Activated CD4-positive, alpha-beta T cell treated with anti-CD3 and anti-CD28 coated beads, Interleukin-2, Interleukin-6, amounts not matched to agents 100 ng/mL and 50 ng/mL, durations not matched to agents 16 hours and 8 hours (primary cell): ENCODE results near the gene PPP1CA.
A peak's percentile ranks its signal among the peaks of the same experiment; 100 is the strongest.

ENCODE experiments used
- DNase-seq: peaks from one replicate; pipeline ENCODE4 v3.0.0-alpha.2; 2020

PPP1CA gene

GRCh38 chr11:67400942-67401494, 640 bp downstream of the PPP1CA start:
- DNase-seq, result no peak

- DNase-seq, result no peak
Measured at GRCh38 chr11:67400251-67400941, 1.3 kb downstream of the PPP1CA start.

- no peak for DNase-seq
Measured at GRCh38 chr11:67398661-67399563, 2.7 kb downstream of the PPP1CA start.

DNA sequence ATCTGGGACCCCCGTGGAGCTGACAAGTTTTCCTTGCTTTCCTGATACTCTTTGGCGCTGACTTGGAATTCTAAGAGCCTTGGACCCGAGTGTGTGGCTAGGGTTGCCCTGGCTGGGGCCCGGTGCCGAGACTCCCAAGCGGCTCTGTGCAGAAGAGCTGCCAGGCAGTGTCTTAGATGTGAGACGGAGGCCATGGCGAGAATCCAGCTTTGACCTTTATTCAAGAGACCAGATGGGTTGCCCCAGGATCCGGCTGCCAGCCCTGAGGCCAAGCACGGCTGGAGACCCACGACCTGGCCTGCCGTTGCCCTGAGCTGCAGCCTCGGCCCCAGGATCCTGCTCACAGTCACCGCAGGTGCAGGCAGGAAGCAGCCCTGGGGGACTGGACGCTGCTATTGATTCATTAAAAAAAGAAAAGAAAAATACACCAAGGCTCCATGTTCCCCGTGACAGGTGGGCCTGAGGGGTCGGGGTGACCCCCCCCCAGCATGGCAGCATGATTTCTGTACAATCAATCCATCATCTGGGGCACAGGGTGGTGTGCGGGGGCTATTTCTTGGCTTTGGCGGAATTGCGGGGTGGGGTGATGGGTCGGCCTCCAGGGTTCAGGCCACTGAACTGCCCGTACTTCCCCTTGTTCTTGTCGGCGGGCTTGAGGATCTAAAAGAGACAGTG, 3.5 kb downstream of the PPP1CA start:
- DNase-seq, result no peak

DNA sequence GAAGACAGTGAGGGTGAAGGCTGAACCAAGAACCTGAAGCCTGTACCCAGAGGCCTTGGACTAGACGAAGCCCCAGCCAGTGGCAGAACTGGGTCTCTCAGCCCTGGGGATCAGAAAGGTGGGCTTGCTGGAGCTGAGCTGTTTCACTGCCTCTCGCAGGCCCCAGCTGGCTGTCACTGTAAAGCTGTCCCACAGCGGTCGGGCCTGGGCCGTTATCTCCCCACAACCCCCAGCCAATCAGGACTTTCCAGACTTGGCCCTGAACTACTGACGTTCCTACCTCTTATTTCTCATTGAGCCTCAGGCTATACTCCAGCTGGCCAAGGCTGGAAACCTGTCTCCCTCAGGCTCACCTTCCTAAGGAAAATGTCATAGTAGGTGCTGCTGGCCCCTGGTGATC, 4.1 kb downstream of the PPP1CA start:
- DNase-seq, result no peak

DNA sequence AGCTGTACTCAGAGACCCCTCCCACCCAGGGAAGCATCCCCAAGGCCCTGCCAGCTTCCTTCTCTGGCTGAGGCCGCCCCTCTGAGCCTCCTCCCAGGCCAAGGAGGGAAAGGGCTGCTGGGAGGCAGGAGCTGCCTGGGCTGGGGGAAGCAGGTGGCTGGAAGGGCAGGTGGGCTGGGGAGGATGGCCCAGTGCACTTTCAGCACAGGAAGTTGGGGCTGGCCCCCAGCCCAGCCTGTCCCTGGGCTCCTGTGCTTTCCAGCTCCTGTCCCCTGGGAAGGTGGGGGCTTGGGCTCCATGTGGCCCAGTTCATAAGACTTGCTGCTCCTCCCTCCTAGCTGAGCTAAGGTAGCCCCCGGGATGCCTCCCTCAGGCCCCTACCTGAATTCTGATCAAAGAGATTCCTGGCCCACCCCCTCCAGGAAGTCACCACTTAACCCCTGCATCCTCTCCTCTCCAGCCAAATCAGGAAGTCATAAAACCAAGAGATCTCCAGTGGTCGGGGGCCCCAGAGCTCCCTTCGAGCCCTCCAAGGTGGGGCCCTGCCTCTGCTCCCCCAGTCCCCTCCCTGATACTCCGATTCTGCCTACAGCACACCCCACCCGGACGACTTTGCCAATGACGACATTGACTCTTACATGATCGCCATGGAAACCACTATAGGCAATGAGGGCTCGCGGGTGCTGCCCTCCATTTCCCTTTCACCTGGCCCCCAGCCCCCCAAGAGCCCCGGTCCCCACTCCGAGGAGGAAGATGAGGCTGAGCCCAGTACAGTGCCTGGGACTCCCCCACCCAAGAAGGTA, 4.9 kb downstream of the PPP1CA start:
- DNase-seq, result no peak

- no peak for DNase-seq
Measured at GRCh38 chr11:67396259-67396581, 5.4 kb downstream of the PPP1CA start.

- no peak for DNase-seq
Measured at GRCh38 chr11:67395555-67396258, 6.0 kb downstream of the PPP1CA start.

DNA sequence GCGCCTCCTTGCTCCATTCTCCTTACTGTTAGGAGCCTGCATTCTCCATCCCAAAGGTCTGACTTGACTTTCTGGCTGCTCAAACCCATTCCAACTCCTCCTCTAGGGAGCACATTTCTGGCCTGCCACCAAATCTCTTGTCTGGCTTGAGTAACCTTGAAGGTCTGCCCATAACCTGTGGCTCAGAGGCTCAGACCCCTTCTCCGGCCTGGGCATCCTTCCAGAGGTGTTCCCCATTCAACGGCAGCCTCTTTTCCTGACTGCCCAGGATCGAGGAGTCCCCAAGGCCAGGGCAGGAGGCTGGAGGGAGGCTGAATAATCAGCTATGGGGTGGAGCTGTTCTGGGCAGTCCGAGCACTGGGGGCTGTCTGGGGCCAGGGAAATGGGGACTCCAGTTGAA, 7.7 kb downstream of the PPP1CA start:
- DNase-seq, result no peak

DNA sequence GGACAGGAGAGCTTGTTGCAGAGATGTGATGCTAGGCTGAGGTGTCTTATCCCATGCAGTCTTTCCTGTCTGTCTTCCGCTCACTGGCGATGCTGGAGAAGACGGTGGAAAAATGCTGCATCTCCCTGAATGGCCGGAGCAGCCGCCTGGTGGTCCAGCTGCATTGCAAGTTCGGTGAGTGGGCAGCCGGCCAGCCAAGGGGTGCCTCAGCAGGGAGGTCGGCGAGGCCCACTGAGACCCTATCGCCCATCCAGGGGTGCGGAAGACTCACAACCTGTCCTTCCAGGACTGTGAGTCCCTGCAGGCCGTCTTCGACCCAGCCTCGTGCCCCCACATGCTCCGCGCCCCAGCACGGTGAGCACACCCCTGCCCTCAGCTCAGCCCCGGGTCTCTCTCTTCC, 8.2 kb downstream of the PPP1CA start:
- no peak for DNase-seq

DNA sequence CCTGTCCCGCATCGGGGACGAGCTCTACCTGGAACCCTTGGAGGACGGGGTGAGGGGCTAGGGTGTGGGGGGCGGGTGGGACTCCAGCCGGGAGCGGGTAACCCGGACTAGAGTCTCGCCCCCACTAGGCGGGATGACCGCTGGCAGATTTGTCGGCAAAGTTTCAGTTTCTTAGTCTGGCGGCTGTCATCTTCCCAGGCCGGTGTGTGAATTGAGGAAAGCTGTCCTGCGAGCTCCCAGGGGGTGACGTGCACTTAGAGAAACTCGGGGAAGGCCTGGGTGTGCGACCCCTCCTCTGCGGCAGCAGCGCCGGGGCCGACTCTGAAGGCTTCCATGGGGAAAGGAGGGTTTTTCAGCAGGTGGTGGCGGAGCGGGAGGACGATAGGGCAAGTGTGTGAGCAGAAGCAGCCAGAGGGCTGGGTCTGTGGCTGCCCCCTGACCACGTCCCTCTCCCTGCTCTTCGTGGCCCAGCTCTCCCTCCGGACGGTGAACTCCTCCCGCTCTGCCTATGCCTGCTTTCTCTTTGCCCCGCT, 9.4 kb downstream of the PPP1CA start:
- DNase-seq, result no peak

GRCh38 chr11:67391304-67392182, 10.1 kb downstream of the PPP1CA start, which contains the start of gene RAD9A:
TSS of gene RAD9A (plus strand) at chr11:67391986. CDS start at chr11:67392045, 59 bp downstream.
- peak; percentile 96 for DNase-seq

DNA sequence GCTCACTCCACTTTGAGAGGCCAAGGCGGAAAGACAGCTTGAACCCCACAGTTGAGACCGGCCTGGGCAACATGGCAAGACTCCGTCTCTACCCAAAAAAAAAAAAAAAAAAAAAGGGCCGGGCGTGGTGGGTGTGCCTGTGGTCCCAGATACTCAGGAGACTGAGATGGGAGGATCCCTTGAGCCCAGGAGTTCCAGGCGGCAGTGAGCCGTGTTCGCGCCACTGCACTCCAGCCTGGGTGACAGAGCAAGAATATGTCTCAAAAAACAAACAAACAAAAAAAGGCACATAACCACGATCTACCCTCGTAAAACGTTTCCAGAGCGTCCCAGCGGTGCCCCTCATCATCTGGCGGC, 10.7 kb downstream of the PPP1CA start:
- DNase-seq, result no peak

DNA sequence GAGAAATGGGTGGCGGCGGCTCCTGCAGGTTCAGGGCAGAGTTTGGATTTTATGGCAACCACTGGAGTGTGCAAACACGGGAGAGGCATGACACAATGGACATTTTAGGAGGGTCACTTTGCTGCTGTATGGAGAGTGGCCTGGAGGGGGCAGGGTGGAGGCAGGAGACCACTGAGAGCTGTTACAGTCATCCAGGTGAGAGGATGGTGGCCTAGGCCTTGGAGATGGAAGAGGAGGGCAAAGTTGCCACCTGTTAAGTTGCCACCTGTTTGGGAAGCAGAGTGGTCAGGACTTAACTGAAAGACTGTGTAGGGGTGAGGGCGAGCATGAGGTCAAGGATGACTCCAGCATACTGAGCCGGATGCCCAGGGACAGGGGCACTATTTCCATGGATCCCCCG, 12.2 kb downstream of the PPP1CA start:
- peak; percentile 57 for DNase-seq

- DNase-seq, result no peak
Measured at GRCh38 chr11:67387518-67387917, 14.1 kb downstream of the PPP1CA start.

GRCh38 chr11:67387069-67387468, 14.6 kb downstream of the PPP1CA start:
- DNase-seq, result no peak

DNA sequence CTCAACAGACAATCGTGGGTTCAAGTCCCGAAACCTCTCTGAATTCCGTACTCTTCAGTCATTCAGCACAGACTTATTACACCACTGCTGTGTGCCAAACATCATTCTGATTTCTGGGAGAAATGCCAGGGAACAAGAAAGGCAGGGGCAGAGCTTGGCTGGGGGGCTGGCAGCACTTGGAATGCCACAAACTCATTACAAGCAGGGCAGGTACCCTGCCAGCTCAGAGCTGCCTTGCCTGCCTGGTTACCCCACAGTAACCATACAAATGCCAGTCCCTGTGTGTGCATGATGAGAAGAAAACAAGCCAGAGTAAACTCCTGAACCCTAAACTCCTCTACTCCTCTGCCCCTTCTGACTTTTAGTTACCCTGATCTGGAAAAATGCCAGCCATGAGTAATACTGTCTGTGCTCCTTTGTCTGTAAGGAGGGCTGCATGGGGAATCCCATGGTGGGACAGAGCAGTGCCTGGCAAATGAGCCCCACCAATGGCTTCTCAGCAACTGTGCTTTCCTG, 16.7 kb downstream of the PPP1CA start:
- no peak for DNase-seq

- peak; percentile 88 for DNase-seq
Measured at GRCh38 chr11:67382276-67383136, 19.2 kb downstream of the PPP1CA start.

DNA sequence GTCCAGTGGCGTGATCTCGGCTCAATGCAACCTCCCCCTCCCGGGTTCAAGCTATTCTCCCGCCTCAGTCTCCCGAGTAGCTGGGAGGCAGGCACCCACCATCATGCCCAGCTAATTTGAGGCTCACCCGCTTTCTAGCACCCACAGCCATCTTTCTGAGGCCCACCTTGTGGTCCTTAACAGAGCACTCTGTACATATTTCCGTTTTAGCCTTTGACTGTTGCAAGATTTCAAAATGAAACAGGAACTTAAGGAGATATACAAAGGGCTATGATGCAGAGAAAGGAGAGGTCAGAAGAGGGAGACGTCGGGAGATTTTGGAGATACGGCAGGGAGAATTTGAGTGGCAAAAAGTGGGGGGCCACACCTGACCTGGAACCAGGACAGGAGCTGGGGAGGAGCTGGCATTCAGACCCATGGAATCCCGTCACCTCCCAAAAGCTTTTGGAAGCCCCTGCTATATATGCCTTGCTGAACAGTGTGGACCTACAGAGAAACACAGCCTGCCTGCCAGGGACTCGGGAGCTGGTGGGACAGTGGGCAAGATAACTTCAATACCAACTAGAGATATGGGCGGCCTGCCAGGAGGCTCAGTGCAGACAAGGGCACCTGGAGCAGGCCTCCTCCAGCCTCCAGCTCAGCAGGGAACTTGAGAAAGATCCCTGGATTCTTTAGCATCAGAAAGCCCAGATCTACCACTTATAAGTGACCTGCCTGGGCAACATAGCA, 20.2 kb downstream of the PPP1CA start:
- no peak for DNase-seq
